Measurements from ENCODE around the gene HOXD12.

Gene HOXD12

DNA sequence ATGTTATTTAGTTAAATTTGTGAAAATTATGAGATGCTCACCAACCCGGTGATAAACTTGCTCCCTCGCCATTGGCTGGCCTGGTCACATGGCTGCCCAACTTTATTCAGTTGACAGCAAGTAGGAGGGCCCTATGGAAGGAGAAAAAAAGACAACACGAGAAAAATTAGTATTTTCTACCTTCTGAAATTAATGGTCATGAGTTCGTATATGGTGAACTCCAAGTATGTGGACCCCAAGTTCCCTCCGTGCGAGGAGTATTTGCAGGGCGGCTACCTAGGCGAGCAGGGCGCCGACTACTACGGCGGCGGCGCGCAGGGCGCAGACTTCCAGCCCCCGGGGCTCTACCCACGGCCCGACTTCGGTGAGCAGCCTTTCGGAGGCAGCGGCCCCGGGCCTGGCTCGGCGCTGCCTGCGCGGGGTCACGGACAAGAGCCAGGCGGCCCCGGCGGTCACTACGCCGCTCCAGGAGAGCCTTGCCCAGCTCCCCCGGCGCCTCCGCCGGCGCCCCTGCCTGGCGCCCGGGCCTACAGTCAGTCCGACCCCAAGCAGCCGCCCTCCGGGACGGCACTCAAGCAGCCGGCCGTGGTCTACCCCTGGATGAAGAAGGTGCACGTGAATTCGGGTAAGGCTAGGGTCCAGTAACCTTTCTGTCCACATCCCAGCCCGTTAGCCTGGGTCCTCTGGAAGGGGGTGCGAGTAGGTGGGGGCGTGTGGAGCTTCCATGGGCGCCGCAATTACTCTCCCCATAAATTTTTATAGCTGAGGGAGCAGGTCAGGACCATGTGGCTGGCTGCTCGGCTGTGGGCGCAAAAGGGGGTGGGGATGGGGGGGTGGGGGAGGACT, 52.1 kb downstream of the HOXD12 start, which contains the start of gene HOXD4:
HOXD4 (plus strand) TSS at position 109 of the 846 bp plus-strand sequence; CDS start at position 193, 84 bp downstream.
- DNase-seq: no peak

All from effector CD8-positive, alpha-beta T cell (primary cell).